TTC549 (cell line): ENCODE measurements around the gene REEP3.

Experiments
- FAIRE-seq: peaks from 2 replicates; lab custom pipeline; 2012; peaks lifted over from hg19 to GRCh38; lab: Jason Lieb, UNC

REEP3 gene

GRCh38 chr10:63506554-63506953, 14.6 kb upstream of the REEP3 start:
- FAIRE-seq: no peak

DNA sequence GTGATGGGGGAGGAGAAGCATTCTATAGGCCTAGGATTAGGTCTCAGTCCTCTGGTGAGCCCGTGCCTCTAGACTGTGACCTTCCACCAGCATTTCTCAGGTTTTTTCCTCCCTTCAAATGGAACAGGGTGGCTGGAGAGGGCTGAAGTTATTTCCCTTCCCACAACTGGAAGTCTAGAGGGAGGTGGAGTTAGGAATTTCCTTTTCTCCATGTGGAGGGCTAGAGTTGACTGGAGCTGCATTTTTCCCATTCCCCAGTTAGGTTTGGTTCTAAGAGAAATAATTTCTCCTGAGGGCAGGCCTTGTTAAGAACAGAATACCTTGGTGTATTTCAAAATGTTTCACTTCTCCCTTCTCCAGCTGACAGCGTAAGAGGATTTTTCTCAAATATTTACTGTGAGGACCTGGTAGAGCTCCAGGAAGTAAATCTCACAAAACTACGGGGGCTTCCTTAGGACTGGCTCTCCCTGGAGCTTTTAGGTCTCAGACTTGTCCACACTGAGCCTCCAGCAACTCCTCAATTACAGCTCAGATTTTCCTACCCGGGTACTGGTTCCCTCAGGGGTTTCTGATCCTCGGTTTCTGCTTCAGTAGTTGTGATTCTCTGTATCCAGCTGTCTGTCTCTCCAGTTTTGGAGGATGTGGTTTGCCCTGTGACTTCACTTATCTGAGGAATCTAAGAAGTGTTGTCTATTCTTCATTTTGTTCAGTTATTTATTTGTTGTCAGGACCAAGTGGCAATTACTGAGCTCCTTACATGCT, 6.0 kb upstream of the REEP3 start:
- no peak for FAIRE-seq

DNA sequence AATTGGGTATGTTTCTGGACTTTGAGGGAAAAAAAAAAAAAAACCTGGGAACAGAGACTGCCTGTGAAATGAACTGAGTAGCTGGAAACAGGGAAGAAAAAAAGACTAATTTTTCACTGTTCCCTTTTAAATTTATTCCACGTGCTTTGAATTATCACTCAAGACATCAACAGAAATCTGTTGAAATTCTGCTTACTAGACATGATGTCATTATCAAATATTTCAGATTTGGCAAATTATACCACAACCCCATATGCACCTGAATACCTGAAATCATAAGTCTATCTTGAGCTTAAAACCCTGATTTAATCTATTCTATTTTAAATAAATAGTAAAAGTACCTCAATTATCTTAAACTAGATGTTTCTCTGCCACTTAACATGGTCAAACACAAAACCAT, 5.0 kb upstream of the REEP3 start:
- no peak for FAIRE-seq

GRCh38 chr10:63518690-63519288, 2.4 kb upstream of the REEP3 start:
- no peak for FAIRE-seq

- FAIRE-seq: no peak
Measured at GRCh38 chr10:63521416-63522276, 445 bp downstream of the REEP3 start.

GRCh38 chr10:63522277-63522687, 1.1 kb downstream of the REEP3 start:
- FAIRE-seq: no peak

DNA sequence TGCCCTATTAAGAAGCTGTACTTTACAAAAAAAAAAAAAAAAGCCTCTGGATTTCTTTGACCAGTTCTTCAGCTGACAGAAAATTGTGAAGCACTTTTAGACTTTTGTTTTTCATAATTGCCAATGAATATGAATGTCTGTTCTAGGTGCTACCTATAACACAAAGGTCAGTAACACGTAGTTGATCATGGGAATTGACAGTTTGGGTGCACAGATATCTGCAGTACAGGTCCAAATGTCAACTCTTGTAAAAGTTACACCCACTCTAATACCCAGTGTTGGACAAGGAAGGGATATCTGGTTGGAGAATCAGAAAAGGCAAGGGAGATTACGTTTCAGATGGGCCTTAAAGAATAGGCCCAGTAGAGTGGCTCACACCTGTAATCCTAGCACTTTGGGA, 1.8 kb downstream of the REEP3 start:
- FAIRE-seq: no peak

DNA sequence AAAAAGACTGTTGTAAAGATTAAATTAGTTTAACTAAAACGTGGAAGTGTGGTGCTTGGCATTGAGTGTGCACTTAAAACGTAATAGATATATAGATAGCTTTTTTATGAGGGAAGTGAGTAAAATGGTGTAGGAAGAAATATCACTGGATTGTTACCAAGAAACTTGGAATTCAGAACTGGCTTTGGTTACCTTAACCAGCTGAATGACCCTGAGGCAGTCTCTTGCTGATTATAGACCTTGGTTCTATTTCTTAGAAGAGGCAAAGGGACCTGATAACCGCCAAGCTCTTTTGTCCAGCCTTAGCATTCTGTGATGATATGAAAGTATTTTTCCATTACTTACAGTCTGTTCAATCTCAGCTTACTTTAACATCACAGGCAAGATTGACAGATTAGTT, 3.8 kb downstream of the REEP3 start:
- no peak for FAIRE-seq

DNA sequence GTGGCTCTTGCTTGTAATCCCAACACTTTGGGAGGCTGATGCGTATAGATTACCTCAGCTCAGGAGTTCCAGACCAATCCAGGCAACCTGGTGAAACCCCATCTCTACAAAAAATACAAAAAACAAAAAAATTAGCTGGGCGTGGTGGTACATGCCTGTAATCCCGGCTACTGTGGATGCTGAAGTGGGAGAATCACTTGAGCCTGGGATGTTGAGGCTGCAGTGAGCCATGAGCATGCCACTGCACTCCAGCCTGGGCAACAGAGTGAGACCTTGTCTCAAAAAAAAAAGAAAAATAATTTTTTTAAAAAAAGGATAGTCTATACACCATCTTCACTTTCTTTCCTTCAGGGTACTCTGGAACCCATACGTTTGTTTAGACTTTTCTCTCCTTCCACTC, 6.2 kb downstream of the REEP3 start:
- no peak for FAIRE-seq

GRCh38 chr10:63528084-63528744, 7.0 kb downstream of the REEP3 start:
- FAIRE-seq: no peak

DNA sequence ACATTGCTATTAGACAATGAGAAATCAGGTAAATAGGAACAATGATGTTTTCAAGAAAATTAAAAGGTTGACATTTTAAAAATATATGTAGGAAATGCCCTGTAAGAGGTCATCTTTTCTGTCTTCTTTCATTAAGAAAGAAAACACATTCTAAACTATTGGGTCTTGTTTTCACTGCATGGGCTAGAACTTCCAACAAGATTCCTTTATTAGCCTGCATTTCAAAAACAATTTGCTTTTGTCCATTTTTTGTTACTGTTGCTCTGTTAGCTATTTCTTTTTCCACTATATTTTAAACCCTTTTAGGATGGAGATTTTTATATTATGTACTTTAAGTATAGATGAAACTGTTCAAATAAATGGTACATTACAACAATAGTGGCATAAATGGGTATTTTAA, 9.2 kb downstream of the REEP3 start:
- no peak for FAIRE-seq

DNA sequence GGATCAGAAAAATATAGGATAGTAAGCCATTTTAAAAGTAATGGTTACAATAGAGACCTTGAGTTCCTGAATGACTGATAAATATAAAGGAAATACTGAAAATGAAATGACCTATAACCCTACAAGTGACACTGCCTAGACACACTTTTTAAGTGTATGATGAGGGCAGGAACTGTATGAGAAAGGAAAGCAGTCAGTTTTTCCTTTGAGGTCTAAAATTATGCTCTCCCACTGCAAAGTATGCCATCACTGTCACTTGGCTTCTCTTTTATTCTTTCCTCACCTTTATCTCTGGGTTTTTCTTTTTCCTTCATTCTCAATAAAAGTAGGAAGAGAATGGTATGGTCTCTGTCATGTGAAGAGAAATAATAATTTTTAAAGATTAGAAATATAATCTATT, 13.5 kb downstream of the REEP3 start:
- no peak for FAIRE-seq

DNA sequence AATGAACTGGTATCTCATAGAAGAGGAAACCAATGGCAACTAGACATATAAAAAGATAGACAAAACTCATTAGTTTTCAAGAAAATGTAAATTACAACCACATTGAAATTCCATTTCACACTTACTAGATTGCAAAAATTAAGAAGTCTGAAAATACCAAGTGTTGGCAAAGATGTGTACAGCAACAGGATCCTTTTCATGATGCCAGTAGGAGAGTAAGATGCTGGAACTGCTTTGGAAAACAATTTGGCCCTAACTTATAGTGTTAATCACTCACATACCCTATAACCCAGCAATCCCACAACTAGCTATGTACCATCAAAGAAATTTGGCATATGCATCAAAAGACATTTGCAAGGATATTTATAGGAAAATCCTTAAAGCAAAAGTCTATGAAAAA, 15.5 kb downstream of the REEP3 start:
- no peak for FAIRE-seq

DNA sequence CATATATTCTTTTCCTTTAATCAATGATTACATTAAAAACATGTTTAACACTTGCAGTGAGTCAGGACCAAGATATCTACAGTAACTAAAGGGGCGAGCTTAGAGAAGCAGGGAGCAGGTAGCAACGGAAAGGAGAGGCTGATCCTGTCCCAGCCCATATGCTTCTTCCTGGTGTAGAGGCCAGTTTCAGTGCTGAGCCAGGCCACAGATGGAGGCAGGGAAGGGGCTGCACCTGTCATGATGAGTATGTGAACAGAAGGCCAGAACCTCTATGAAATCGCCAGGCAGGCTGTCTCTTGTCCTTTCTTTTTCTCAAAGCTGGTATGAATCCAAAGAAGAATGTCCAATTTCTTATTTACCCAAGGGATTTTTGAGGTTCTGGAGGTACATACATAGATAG, 16.3 kb downstream of the REEP3 start:
- no peak for FAIRE-seq

DNA sequence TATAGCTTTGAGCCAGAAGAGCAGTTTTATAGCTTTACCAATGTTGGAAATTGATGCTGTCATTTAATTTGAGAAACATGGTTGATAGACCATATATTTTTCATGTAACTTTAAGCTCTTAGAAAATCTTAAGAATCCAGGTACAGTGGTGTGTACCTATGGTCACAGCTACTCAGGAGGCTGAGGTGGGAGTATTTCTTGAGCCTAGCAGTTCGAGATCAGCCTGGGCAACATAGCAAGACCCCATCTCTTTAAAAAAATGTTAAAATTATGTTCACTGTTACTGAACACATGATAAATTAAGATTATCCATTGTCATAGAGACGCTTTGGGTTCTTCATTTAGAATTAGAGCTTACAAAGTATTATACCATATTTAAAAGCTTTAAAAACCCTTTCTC, 18.2 kb downstream of the REEP3 start:
- no peak for FAIRE-seq

- FAIRE-seq: no peak
Measured at GRCh38 chr10:63539994-63540393, 18.8 kb downstream of the REEP3 start.

DNA sequence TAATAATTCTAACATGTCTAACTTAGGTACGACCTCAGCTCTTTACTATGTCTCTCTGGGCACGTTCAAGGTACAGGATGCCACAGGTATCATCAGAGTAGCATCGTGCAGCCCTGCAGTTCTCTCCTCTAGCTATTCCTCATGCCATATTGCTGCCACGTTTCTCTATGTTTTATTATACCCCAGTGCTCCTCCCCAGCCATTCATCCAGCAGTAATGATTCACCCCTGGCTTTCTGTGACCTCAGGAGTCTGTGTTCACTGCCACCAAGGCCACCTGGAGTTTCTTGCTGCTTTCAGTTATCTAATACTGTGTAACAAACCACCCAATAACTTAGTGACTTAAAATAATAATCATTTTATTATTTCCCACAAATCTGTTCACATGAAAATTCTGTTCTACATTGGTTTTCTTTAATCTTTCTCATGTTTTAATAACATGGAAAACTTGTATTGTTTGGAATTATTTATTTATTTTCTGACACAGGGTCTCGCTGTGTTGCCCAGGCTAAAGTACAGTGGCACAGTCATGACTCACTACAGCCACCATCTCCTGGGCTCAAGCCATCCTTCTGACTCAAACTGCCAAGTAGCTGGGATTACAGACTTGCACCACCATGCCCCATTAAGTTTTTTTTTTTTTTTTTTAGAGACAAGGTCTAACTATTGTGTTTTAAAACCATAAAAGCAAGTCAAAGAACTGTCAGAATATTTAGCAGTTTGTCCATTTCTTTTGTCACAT, 21.8 kb downstream of the REEP3 start:
- no peak for FAIRE-seq

DNA sequence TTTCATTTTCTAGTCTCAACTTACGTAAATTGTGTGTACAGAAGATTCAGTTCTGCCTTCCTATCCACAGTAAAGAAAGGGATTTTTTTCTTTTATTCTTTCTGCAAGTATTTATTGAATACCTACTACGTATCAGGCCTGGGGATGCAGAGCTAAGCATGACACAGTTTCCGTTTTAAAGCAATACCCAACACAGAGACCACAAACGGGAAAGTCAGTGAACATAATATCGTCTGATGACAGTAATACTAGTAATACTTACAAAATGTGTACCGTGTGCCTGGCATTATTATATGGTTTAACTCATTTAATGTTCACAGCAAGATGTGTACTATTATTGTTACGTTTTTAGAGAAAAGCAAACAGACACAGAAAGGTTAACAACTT, 22.4 kb downstream of the REEP3 start:
- no peak for FAIRE-seq

DNA sequence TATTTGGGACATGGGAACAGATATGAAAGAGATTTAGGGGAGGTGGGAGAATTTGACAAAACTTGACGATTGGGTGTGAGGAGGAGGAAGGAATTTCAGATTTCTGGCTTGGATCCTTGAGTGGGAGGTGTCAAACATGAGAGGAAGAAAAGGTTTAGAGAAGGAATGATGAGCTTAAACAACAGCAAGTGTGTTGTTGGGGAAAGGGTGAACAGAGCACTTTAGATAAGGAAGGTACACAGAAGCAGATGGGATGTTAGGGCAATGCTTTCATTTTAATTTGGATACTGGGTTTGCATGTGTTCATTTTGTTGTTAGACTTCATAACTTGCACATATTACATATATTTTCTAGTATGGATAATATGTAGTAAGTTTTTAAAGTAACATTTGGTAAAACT, 23.2 kb downstream of the REEP3 start:
- FAIRE-seq: no peak

DNA sequence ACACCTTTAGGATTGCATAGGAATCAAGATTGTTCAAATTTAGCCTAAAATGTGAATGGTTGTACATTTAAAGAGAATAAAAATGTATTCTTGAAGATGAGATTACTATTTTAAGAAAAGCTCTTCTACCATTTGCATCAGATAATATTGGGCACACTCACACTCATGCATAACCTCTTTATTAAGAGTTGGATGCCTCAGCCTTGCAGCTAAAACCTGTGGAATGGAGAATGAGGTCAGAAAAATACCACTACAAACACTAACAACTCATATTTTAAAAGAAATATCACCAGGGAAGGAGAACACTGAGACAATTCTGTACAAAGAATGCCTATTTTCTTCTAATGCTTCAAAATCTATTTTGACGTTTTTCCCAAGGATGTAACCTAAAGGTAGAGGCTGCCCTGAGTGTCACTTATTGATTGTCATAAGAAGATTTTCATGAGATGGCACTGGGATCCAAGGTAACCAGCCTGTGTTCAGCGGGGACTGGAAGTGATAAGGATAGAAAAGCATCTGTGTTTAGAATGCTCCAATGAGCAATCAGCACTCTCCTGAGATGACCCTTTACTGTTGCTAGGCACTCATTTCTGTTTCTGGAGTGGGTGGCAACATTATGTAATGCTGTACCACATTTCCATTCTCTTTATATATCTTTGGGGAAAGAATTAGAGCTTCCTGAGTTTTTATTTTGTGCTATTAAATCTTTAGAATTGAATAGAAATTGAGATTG, 26.6 kb downstream of the REEP3 start:
- no peak for FAIRE-seq

DNA sequence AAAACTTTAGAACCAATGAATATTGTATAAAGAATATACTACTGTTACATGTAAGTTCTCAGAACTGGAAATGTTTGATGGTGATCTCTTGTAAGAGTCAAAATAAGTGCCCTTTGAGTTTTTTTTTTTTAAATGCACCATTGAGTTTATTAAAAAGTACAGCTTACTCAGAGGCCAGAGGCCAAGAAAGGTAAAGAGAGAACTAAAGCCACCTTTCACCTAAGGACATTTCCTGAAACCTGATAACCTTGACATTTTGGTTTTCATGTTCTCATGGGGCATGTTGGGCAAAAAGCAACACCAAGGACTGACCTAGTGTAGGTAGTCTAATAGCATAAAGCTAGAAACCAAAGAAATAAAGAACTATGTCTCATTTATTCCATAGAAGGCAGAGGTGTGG, 27.7 kb downstream of the REEP3 start:
- FAIRE-seq: no peak
